ENCODE measurements around the gene CLEC2D. TPM values are rescaled to one million over a fixed set of nuclear protein-coding genes. Genes with fewer than 3 reads are reported as not detected.
A peak's percentile ranks its signal among the peaks of the same experiment; 100 is the strongest.
"Not testable (repeated sequence)": the region's sequence is repeated elsewhere in the genome, so short reads cannot be mapped to it uniquely, and the experiment has no call there.

Gene CLEC2D
- total and polyA plus RNA-seq, 5 donors from 2014 or later = 219 to 312 (median 230) TPM

DNA sequence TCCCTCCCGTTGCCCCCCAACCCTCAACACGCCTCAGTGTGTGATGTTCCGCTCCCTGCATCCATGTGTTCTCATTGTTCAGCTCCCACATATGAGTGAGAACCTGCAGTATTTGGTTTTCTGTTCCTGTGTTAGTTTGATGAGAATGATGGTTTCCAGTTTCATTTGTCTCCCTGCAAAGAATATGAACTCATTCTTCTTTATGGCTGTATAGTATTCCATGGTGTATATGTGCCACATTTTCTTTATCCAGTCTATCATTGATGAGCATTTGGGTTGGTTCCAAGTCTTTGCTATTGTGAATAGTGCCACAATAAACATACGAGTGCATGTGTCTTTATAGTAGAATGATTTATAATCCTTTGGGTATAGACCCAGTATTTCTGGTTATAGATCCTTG is 13.0 kb downstream of the CLEC2D start:
- Histone ChIP-seq H3K4me1 (ENCODE audit: control insufficient read depth, insufficient read depth, low read length, poor library complexity, severe bottlenecking) (peaks cover 46% of the 10 kb centered on the region), H3K9me3 (ENCODE audit: control insufficient read depth in 2 of 2, low read length in 2 of 2) (peaks cover 15 to 20% of the 10 kb centered on the region in 2 experiments), H3K4me3 (ENCODE audit: low read depth, low read length) (peak overlapping the region; percentile 3), H3K36me3 (ENCODE audit: control insufficient read depth, insufficient read depth, low read length) (peaks cover 70% of the 10 kb centered on the region)
- not testable (repeated sequence) for H3K27ac ChIP-seq (ENCODE audit: insufficient read depth, low read length, poor library complexity, severe bottlenecking); DNase-seq; ATAC-seq (ENCODE audit: low read depth in 2 of 2); H3K27me3 ChIP-seq (ENCODE audit: control insufficient read depth, insufficient read depth, low read length); H3K27me3 Mint-ChIP-seq
- H3K4me3 Mint-ChIP-seq = peak overlapping the region; percentile 13 to 69 (median 36)
- H3K36me3 Mint-ChIP-seq = peaks cover 70% of the 10 kb centered on the region
- peaks cover 2 to 27% (median 11%) of the 10 kb centered on the region in 7 donors for H3K9me3 Mint-ChIP-seq
- H3K27ac Mint-ChIP-seq = peak overlapping the region; percentile 10 to 92 (median 79)
- peaks cover 45 to 88% (median 61%) of the 10 kb centered on the region in 4 donors for H3K4me1 Mint-ChIP-seq

DNA sequence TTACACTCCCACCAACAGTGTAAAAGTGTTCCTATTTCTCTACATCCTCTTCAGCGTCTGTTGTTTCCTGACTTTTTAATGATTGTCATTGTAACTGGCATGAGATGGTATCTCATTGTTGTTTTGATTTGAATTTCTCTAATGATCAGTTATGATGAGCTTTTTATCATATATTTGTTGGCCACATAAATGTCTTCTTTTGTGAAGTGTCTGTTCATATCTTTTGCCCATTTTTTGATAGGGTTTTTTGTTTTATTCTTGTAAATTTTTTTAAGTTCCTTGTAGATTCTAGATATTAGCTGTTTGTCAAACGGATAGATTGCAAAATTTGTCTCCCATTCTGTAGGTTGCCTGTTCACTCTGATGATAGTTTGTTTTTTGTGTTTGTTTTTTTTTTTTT is 13.4 kb downstream of the CLEC2D start:
- Histone ChIP-seq H3K9me3 (ENCODE audit: control insufficient read depth in 2 of 2, low read length in 2 of 2) (peaks cover 15 to 20% of the 10 kb centered on the region in 2 experiments), H3K36me3 (ENCODE audit: control insufficient read depth, insufficient read depth, low read length) (peaks cover 74% of the 10 kb centered on the region), H3K4me1 (ENCODE audit: control insufficient read depth, insufficient read depth, low read length, poor library complexity, severe bottlenecking) (peaks cover 43% of the 10 kb centered on the region)
- not testable (repeated sequence) for H3K27me3 Mint-ChIP-seq; H3K27me3 ChIP-seq (ENCODE audit: control insufficient read depth, insufficient read depth, low read length); DNase-seq; H3K4me3 ChIP-seq (ENCODE audit: low read depth, low read length); ATAC-seq (ENCODE audit: low read depth in 2 of 2); H3K27ac ChIP-seq (ENCODE audit: insufficient read depth, low read length, poor library complexity, severe bottlenecking)
- Mint-ChIP-seq H3K27ac (peak overlapping the region; percentile 77 to 92 (median 79)), H3K36me3 (peaks cover 70% of the 10 kb centered on the region), H3K9me3 (peaks cover 2 to 27% (median 11%) of the 10 kb centered on the region in 7 donors), H3K4me3 (peak overlapping the region in 3 of 4 donors; percentile 13 to 69 (median 47)), H3K4me1 (peaks cover 44 to 85% (median 57%) of the 10 kb centered on the region in 4 donors)

DNA sequence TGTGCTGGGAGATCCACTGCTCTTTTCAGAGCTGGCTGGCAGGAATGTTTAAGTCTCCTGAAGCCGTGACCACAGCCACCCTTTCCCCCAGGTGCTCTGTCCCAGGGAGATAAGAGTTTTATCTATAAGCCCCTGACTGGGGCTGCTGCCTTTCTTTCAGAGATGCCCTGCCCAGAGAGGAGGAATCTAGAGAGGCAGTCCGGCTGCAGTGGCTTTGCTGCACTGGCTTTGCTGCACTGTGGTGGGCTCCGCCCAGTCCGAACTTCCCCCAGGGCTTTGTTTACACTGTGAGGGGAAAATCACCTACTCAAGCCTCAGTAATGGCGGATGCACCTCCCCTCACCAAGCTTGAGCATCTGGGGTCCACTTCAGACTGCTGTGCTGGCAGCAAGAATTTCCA is 15.9 kb downstream of the CLEC2D start:
- not testable (repeated sequence) for DNase-seq; ATAC-seq (ENCODE audit: low read depth in 2 of 2); H3K27me3 Mint-ChIP-seq; H3K27me3 ChIP-seq (ENCODE audit: control insufficient read depth, insufficient read depth, low read length)
- H3K4me3 ChIP-seq (ENCODE audit: low read depth, low read length) = peak overlapping the region; percentile 37
- H3K27ac Mint-ChIP-seq = peak overlapping the region; percentile 90 to 94 (median 92)
- H3K4me1 Mint-ChIP-seq = peaks cover 41 to 78% (median 50%) of the 10 kb centered on the region in 4 donors
- peaks cover 34% of the 10 kb centered on the region for H3K4me1 ChIP-seq (ENCODE audit: control insufficient read depth, insufficient read depth, low read length, poor library complexity, severe bottlenecking)
- peaks cover 76% of the 10 kb centered on the region for H3K36me3 Mint-ChIP-seq
- H3K9me3 Mint-ChIP-seq = peaks cover 2 to 27% (median 10%) of the 10 kb centered on the region in 7 donors
- H3K9me3 ChIP-seq (ENCODE audit: control insufficient read depth in 2 of 2, low read length in 2 of 2) = peaks cover 16 to 29% of the 10 kb centered on the region in 2 experiments
- H3K36me3 ChIP-seq (ENCODE audit: control insufficient read depth, insufficient read depth, low read length) = peaks cover 87% of the 10 kb centered on the region
- peak overlapping the region in 3 of 4 donors; percentile 55 to 74 (median 69) for H3K4me3 Mint-ChIP-seq
- H3K27ac ChIP-seq (ENCODE audit: insufficient read depth, low read length, poor library complexity, severe bottlenecking) = peak overlapping the region; percentile 61

DNA sequence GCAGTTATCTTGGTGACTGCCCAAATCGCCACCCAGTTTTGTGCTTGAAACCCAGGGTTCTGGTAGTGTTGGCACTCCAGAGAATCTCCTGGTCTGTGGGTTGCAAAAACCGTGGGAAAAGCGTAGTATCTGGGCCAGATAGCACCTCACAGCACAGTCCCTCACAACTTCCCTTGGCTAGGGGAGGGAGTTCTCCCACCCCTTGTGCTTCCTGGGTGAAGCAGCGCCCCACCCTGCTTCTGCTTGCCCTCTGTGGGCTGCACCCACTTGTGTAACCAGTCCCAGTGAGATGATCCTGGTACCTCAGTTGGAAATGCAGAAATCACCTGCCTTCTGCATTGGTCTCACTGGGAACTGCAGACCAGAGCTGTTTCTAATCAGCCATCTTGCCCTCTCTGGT is 16.4 kb downstream of the CLEC2D start:
- no peak for DNase-seq
- Histone ChIP-seq H3K9me3 (ENCODE audit: control insufficient read depth in 2 of 2, low read length in 2 of 2) (peaks cover 11 to 23% of the 10 kb centered on the region in 2 experiments), H3K27ac (ENCODE audit: insufficient read depth, low read length, poor library complexity, severe bottlenecking) (peak overlapping the region; percentile 35), H3K4me1 (ENCODE audit: control insufficient read depth, insufficient read depth, low read length, poor library complexity, severe bottlenecking) (peaks cover 34% of the 10 kb centered on the region), H3K36me3 (ENCODE audit: control insufficient read depth, insufficient read depth, low read length) (peaks cover 87% of the 10 kb centered on the region), H3K27me3 (ENCODE audit: control insufficient read depth, insufficient read depth, low read length) (no peaks in the 10 kb centered on the region), H3K4me3 (ENCODE audit: low read depth, low read length) (peak overlapping the region; percentile 37)
- Mint-ChIP-seq H3K27ac (peak overlapping the region; percentile 78 to 91 (median 80)), H3K4me1 (peaks cover 41 to 74% (median 53%) of the 10 kb centered on the region in 4 donors), H3K27me3 (no peaks in the 10 kb centered on the region), H3K36me3 (peaks cover 76% of the 10 kb centered on the region), H3K9me3 (peaks cover 2 to 23% (median 10%) of the 10 kb centered on the region in 7 donors), H3K4me3 (peak overlapping the region; percentile 35 to 69 (median 60))
- no peak for ATAC-seq (ENCODE audit: low read depth in 2 of 2)

DNA sequence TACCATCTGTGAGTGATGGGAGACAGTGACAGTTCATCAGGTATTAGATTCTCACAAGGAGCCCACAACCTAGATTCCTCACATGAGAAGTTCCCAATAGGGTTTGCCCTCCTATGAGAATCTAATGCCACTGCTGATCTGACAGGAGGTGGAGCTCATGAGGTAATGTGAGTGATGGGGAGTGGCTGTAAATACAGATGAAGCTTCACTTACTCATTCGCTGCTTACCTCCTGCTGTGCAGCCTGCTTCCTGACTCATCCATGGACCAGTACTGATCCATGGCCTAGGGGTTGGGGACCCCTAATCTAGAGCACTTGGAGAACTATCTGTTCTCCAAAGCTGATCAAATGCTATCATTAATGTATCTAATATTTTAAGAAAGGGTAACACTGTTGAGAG is 17.7 kb downstream of the CLEC2D start:
- Mint-ChIP-seq H3K4me3 (peak overlapping the region in 3 of 4 donors; percentile 19 to 70 (median 60)), H3K36me3 (peaks cover 78% of the 10 kb centered on the region), H3K9me3 (peaks cover 2 to 20% (median 6%) of the 10 kb centered on the region in 7 donors), H3K27me3 (no peaks in the 10 kb centered on the region), H3K4me1 (peaks cover 41 to 73% (median 50%) of the 10 kb centered on the region in 4 donors), H3K27ac (peak overlapping the region; percentile 59 to 84 (median 71))
- no peak for DNase-seq
- H3K9me3 ChIP-seq (ENCODE audit: control insufficient read depth in 2 of 2, low read length in 2 of 2) = peaks cover 11 to 18% of the 10 kb centered on the region in 2 experiments
- peak in 1 of 2 donors; percentile 47 for ATAC-seq (ENCODE audit: low read depth in 2 of 2)
- peak overlapping the region; percentile 35 for H3K27ac ChIP-seq (ENCODE audit: insufficient read depth, low read length, poor library complexity, severe bottlenecking)
- H3K27me3 ChIP-seq (ENCODE audit: control insufficient read depth, insufficient read depth, low read length) = no peaks in the 10 kb centered on the region
- H3K4me1 ChIP-seq (ENCODE audit: control insufficient read depth, insufficient read depth, low read length, poor library complexity, severe bottlenecking) = peaks cover 34% of the 10 kb centered on the region
- peaks cover 86% of the 10 kb centered on the region for H3K36me3 ChIP-seq (ENCODE audit: control insufficient read depth, insufficient read depth, low read length)
- peak overlapping the region; percentile 28 for H3K4me3 ChIP-seq (ENCODE audit: low read depth, low read length)

DNA sequence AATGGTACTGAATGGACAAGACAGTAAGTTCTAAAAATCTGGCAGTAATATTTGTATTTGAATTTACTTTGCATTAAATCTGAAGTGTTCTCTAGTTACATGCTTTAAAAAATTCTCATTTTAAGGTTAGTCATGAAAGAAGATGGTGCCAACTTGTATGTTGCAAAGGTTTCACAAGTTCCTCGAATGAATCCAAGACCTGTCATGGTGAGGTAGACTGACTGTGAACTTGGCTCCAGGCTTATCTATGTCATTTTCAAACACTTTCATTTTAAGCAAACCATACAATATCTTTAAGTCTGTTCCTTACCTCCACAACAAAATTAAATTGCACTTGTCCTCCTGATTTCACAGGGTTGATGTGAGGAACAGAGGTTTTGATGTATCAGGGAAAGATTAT is 23.4 kb downstream of the CLEC2D start:
- Histone ChIP-seq H3K9me3 (ENCODE audit: control insufficient read depth in 2 of 2, low read length in 2 of 2) (peaks cover 15 to 28% of the 10 kb centered on the region in 2 experiments), H3K27me3 (ENCODE audit: control insufficient read depth, insufficient read depth, low read length) (no peaks in the 10 kb centered on the region), H3K4me3 (ENCODE audit: low read depth, low read length) (no peak overlapping the region), H3K36me3 (ENCODE audit: control insufficient read depth, insufficient read depth, low read length) (peaks cover 77% of the 10 kb centered on the region), H3K27ac (ENCODE audit: insufficient read depth, low read length, poor library complexity, severe bottlenecking) (peak overlapping the region; percentile 6), H3K4me1 (ENCODE audit: control insufficient read depth, insufficient read depth, low read length, poor library complexity, severe bottlenecking) (no peaks in the 10 kb centered on the region)
- H3K27me3 Mint-ChIP-seq = no peaks in the 10 kb centered on the region
- ATAC-seq (ENCODE audit: low read depth in 2 of 2) (no peak), DNase-seq (no peak)
- peaks cover 0 to 30% (median 9%) of the 10 kb centered on the region in 7 donors for H3K9me3 Mint-ChIP-seq
- H3K36me3 Mint-ChIP-seq = peaks cover 86% of the 10 kb centered on the region
- peaks cover 25 to 43% (median 34%) of the 10 kb centered on the region in 4 donors for H3K4me1 Mint-ChIP-seq
- H3K27ac Mint-ChIP-seq = peak overlapping the region in 2 of 3 donors; percentile 40 to 72
- no peak overlapping the region for H3K4me3 Mint-ChIP-seq

DNA sequence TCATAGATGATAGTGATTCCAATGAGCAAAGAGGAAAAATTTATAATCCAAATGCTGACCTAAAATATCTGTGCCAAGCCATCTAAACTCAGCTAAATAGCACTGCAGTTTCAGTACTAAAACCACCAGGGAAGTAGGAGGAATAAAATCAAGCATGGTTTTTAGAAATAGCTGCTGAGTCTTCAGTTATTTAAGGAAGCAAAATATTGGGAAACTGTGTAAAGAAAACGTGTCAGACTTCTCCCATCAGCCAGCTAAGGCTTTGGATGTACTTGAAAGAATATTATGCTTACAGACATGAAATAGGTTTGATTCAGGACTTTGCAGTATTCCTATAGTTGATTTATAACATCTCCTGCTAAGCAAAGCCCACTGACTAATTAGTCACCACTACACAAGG is 24.7 kb downstream of the CLEC2D start:
- no peak for ATAC-seq (ENCODE audit: low read depth in 2 of 2)
- Mint-ChIP-seq H3K36me3 (peaks cover 78% of the 10 kb centered on the region), H3K4me3 (no peak overlapping the region), H3K4me1 (peaks cover 26 to 50% (median 40%) of the 10 kb centered on the region in 4 donors), H3K27me3 (no peaks in the 10 kb centered on the region), H3K27ac (peak overlapping the region in 1 of 3 donors; percentile 54), H3K9me3 (peaks cover 0 to 38% (median 11%) of the 10 kb centered on the region in 7 donors)
- DNase-seq = no peak
- no peak overlapping the region for H3K4me3 ChIP-seq (ENCODE audit: low read depth, low read length)
- peaks cover 3% of the 10 kb centered on the region for H3K4me1 ChIP-seq (ENCODE audit: control insufficient read depth, insufficient read depth, low read length, poor library complexity, severe bottlenecking)
- H3K9me3 ChIP-seq (ENCODE audit: control insufficient read depth in 2 of 2, low read length in 2 of 2) = peaks cover 16 to 23% of the 10 kb centered on the region in 2 experiments
- no peaks in the 10 kb centered on the region for H3K27me3 ChIP-seq (ENCODE audit: control insufficient read depth, insufficient read depth, low read length)
- peaks cover 63% of the 10 kb centered on the region for H3K36me3 ChIP-seq (ENCODE audit: control insufficient read depth, insufficient read depth, low read length)
- no peak overlapping the region for H3K27ac ChIP-seq (ENCODE audit: insufficient read depth, low read length, poor library complexity, severe bottlenecking)

Data from CD4-positive, CD25-positive, alpha-beta regulatory T cell (primary cell).